T-helper 2 cell (primary cell): ENCODE data around the gene CHTF8.

Experiments used
- DNase-seq, 5 experiments: peaks; one replicate each; pipeline versions ENCODE4 v3.0.0 to v3.0.0-alpha.2; 2012 to 2022

CHTF8 gene

DNA sequence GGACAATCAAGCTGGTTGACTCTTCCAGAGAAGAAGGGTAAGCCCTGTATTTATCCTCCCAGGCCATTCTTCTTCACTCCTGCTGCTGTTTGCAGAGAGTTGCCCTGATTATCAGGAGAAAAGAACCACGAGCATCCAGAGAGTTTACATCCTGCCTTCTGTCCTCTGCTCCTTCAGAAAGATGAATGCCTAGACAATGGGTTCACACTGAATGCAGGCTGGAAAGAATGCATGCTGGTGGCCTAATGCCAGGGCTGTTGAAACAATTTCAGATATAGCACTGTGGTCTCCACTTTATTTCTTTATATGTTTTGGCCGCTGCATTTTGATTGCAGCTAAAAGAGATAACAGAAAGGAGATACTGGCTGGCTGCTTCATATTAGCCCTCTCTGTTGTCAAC is 48.1 kb downstream of the CHTF8 start:
- DNase-seq = no peak

GRCh38 chr16:69083306-69083941 is 49.0 kb downstream of the CHTF8 start:
- DNase-seq = no peak

DNA sequence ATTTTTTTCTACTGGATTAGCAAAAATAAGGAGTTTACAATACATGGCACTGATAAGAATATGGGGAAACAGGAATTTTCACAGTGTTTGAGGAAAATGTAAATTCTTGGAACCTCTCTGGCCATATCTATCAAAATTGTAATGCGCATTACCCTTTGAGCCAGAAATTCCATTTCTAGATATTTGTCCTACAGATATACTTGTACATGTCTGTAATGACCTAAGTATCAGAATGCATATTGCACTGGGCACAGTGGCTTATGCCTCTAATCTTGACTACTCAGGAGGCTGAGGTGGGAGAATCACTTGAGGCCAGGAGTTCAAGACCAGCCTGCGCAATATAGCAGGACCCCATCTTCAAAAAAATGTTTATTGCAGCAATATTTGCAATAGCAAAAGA is 52.7 kb downstream of the CHTF8 start:
- no peak for DNase-seq

GRCh38 chr16:69078073-69078472 is 54.3 kb downstream of the CHTF8 start:
- DNase-seq = no peak

DNA sequence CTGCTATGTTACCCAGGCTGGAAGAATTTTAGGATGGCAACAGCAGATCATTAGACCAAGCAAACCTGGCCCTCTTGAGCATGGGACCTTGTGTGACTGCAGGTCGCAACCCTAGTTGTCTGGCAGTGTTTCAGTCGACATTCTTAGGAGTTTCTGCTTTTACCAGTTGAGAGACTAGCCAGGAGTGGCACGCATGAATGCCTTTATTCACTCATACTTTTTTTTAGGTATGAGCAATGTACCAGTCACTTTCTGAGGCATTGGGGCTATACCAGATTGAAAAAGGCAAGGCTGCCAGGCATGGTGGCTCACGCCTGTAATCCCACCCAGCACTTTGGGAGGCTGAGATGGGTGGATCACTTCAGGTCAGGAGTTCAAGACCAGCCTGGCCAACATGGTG is 55.1 kb downstream of the CHTF8 start:
- DNase-seq = no peak

- no peak for DNase-seq
Observed at GRCh38 chr16:69073181-69073702, 59.1 kb downstream of the CHTF8 start.

DNA sequence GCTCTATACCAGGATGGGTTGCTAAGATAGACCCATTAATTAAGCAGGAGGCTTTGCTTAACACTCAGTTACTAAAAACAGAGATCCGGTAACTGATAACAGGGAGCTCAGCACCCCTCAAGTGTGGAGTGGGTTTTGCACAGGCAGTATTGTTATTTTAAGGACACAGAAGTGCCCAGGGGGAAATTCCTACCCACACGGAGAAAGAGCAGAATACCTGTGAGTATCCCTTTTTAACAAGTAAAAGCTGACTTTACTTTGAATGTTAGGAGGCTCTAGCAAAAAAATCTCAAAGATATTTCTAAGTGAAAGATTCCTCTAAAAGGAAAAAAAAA is 59.8 kb downstream of the CHTF8 start:
- DNase-seq = no peak

DNA sequence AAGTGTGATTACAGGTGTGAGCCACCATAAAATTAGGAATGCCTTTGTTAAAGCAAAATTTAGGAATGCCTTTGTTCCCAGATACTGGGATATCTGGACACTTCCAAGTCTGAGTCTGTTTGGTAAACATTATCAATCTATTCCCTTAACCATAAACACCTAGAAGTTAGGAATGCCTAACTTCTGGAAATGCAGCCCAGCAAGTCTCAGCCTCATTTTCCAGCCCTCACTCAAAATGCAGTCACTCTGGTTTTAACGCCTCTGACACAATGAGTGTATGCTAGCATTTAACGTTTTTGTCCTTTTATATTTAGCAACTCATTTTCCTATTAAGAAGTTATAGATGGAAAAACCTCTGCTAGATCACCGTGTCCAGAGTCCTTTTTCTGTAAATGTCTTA is 61.4 kb downstream of the CHTF8 start:
- no peak for DNase-seq

- no peak for DNase-seq
Observed at GRCh38 chr16:69069504-69069903, 62.9 kb downstream of the CHTF8 start.
